Thyroid gland (tissue), 4 donors: Measurements from ENCODE around the gene ASL.

ENCODE experiments used
- POLR2A ChIP-seq, 2 donors: fragments of 450-650 bp; IDR thresholded peaks; one replicate each; pipeline ENCODE4 v1.6.1; 2017; ENCODE audit warnings: antibody characterized with exemption in 2 of 2, mild to moderate bottlenecking in 2 of 2, moderate library complexity in 1 of 2
- TF ChIP-seq, protein P1 (sequence below), 6 experiments: fragments of 200-600 bp in 3 of 6; fragments of 450-650 bp in 3 of 6; sonication (generic) in 3 of 6; IDR thresholded peaks; one replicate each; pipeline ENCODE4 v1.5.1; 2016 to 2019; ENCODE audit warnings: antibody characterized with exemption in 6 of 6, mild to moderate bottlenecking in 2 of 6, inconsistent platforms in 1 of 6, moderate library complexity in 1 of 6

DNA sequence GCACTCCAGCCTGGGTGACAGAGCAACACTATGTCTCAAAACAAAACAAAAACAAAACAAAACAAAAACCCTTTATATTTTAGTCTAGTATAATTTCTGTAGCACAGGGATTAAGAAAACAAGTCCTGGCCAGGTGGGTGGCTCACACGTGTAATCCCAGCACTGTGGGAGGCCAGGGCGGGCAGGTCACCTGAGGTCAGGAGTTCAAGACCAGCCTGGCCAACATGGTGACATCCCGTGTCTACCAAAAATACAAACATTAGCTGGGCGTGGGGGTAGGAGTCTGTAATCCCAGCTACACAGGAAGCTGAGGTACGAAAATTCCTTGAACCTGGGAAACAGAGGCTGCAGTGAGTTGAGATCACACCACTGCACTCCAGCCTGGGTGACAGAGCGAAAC, 23.2 kb upstream of the ASL start:
- TF ChIP-seq, protein P1, sequence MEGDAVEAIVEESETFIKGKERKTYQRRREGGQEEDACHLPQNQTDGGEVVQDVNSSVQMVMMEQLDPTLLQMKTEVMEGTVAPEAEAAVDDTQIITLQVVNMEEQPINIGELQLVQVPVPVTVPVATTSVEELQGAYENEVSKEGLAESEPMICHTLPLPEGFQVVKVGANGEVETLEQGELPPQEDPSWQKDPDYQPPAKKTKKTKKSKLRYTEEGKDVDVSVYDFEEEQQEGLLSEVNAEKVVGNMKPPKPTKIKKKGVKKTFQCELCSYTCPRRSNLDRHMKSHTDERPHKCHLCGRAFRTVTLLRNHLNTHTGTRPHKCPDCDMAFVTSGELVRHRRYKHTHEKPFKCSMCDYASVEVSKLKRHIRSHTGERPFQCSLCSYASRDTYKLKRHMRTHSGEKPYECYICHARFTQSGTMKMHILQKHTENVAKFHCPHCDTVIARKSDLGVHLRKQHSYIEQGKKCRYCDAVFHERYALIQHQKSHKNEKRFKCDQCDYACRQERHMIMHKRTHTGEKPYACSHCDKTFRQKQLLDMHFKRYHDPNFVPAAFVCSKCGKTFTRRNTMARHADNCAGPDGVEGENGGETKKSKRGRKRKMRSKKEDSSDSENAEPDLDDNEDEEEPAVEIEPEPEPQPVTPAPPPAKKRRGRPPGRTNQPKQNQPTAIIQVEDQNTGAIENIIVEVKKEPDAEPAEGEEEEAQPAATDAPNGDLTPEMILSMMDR (IDR thresholded peaks at IDR 0.05), result no peak
- no peak for TF ChIP-seq POLR2A (IDR thresholded peaks at IDR 0.05)
